Stimulated activated naive CD8-positive, alpha-beta T cell treated with anti-CD3 and anti-CD28 coated beads, Interleukin-15, Interleukin-2, amounts not matched to agents 100 U/mL and 50 U/mL, for 24 hours (primary cell): ENCODE results near the gene VDAC2.

ENCODE experiments used
- ATAC-seq: fragments of 150-1000 bp; cut with Tn5 transposase; one replicate; pipeline ENCODE4 v1.10.0; 2021
- DNase-seq: peaks from one replicate; pipeline ENCODE4 v3.0.0; 2021

VDAC2 gene

GRCh38 chr10:75253281-75254220 lies 43.0 kb downstream of the VDAC2 start:
- ATAC-seq (no peak), DNase-seq (no peak)

GRCh38 chr10:75254739-75255138 lies 44.1 kb downstream of the VDAC2 start:
- DNase-seq: no peak
- ATAC-seq: no peak

- ATAC-seq (no peak), DNase-seq (no peak)
Measured at GRCh38 chr10:75260990-75261389, 50.4 kb downstream of the VDAC2 start.

- no peak for DNase-seq
- no peak for ATAC-seq
Measured at GRCh38 chr10:75261813-75262705, 51.5 kb downstream of the VDAC2 start.

GRCh38 chr10:75263806-75264205 lies 53.2 kb downstream of the VDAC2 start:
- no peak for ATAC-seq
- no peak for DNase-seq

- ATAC-seq (no peak), DNase-seq (no peak)
Measured at GRCh38 chr10:75265856-75266255, 55.3 kb downstream of the VDAC2 start.

- no peak for DNase-seq
- no peak for ATAC-seq
Measured at GRCh38 chr10:75266945-75267344, 56.3 kb downstream of the VDAC2 start.

- no peak for ATAC-seq
Measured at GRCh38 chr10:75269605-75270004, 59.0 kb downstream of the VDAC2 start.

GRCh38 chr10:75272094-75272493 lies 61.5 kb downstream of the VDAC2 start:
- ATAC-seq (no peak), DNase-seq (no peak)

More at GRCh38 chr10:75269605-75270004, 59.0 kb downstream of the VDAC2 start:
- no peak for DNase-seq

- ATAC-seq: no peak
- no peak for DNase-seq
Measured at GRCh38 chr10:75272896-75273295, 62.3 kb downstream of the VDAC2 start.

GRCh38 chr10:75276069-75276872 lies 65.7 kb downstream of the VDAC2 start:
- ATAC-seq: no peak
- DNase-seq: no peak

- no peak for DNase-seq
- no peak for ATAC-seq
Measured at GRCh38 chr10:75280236-75280635, 69.6 kb downstream of the VDAC2 start.
